T-helper 2 cell treated with Interferon-gamma antibody and Interleukin-4, amounts not matched to agents 5 μg/mL and 100 μg/mL, for 36 hours (primary cell): ENCODE measurements around the gene RTBDN.
"Not testable (repeated sequence)": the region's sequence is repeated elsewhere in the genome, so short reads cannot be mapped to it uniquely, and the experiment has no call there.

Experiments
- DNase-seq: peaks from one replicate; pipeline ENCODE4 v3.0.0; 2021; ENCODE audit warnings: low spot score
- H3K27ac Mint-ChIP-seq: one replicate; pipeline ENCODE4 v1.8.0; 2021; ENCODE audit warnings: mild to moderate bottlenecking, mixed read lengths
- H3K27me3 Mint-ChIP-seq: one replicate; pipeline ENCODE4 v1.8.0; 2021; ENCODE audit warnings: low read depth, mixed read lengths
- H3K36me3 Mint-ChIP-seq: one replicate; pipeline ENCODE4 v1.8.0; 2021; ENCODE audit warnings: low read depth, mixed read lengths
- H3K4me1 Mint-ChIP-seq: one replicate; pipeline ENCODE4 v1.8.0; 2021; ENCODE audit warnings: low read depth, mixed read lengths
- H3K4me3 Mint-ChIP-seq: one replicate; pipeline ENCODE4 v1.8.0; 2022; ENCODE audit warnings: mild to moderate bottlenecking, moderate library complexity, mixed read lengths
- H3K9me3 Mint-ChIP-seq: one replicate; pipeline ENCODE4 v1.8.0; 2021; ENCODE audit warnings: mixed read lengths

RTBDN gene

DNA sequence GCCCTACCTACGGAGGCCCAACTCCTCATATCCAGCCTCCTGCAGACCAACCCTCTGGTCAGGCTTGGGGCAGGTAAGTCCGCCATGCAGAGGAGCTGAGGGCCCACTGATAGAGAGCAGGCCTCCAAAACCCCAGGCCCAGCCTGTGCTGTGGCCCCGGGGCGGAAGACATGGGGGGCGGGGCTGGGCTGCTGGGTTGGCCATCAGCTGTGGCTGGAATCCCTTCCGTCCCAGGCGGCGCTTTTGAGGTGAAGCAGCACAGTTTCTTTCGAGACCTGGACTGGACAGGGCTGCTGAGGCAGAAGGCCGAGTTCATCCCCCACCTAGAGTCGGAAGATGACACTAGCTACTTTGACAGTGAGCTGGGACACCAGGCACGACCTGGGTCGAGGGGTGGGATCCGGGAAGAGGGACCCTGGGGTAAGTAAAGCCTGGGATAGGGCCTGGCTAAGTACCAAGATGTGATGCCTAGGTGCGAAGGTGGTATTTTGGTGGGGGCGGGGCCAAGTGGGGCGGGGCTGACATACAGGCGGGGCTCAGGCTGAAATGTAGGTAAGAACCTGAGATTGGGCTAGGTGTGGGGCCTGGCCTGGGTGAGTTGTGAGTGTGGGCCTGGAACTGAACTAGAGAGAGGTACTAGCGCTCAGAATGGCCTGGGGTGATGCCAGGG is 31.5 kb upstream of the RTBDN start:
- no peaks in the 10 kb centered on the region for H3K9me3 Mint-ChIP-seq
- H3K36me3 Mint-ChIP-seq: no peaks in the 10 kb centered on the region
- no peak overlapping the region for H3K27ac Mint-ChIP-seq
- no peaks in the 10 kb centered on the region for H3K27me3 Mint-ChIP-seq
- H3K4me1 Mint-ChIP-seq: peaks cover 14% of the 10 kb centered on the region
- no peak for DNase-seq
- peak overlapping the region; percentile 16 for H3K4me3 Mint-ChIP-seq

DNA sequence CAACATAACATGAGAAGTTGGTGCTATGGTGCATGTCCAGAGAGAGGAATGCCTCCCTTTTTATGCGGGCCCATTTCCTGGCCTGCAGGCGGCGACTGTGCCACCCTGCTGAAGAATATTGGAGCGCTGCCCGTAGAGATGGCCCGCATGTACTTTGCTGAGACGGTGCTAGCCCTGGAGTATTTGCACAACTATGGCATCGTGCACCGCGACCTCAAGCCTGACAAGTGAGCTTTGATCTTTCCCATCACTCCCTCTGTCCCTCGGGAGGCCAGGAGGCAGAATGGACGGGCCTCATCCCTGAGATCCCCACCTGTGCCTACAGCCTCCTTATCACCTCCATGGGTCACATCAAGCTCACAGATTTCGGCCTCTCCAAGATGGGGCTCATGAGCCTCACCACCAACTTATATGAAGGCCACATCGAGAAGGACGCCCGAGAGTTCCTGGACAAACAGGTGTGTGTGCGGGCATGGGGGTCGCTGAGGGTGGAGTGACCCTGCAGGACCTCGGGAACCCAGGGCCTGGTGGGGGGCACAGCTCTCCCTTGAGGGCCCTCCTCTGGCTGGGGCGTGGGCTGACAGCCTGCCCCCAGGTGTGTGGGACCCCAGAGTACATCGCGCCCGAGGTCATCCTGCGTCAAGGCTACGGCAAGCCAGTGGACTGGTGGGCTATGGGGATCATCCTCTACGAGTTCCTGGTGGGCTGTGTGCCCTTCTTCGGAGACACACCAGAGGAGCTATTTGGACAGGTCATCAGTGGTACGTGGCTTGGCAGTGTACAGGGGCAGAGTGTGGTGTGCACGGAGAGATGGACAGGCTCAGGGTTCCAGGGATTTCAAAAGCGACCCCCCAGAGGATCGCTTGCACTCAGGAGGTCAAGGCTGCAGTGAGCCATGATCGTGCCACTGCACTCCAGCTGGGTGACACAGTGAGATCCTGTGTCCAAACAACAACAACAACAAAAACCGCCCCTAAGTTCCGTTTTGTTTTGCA is 30.6 kb upstream of the RTBDN start:
- Mint-ChIP-seq H3K27ac (no peak overlapping the region), H3K4me3 (no peak overlapping the region), H3K27me3 (no peaks in the 10 kb centered on the region), H3K36me3 (no peaks in the 10 kb centered on the region), H3K9me3 (no peaks in the 10 kb centered on the region), H3K4me1 (peaks cover 14% of the 10 kb centered on the region)
- no peak for DNase-seq

DNA sequence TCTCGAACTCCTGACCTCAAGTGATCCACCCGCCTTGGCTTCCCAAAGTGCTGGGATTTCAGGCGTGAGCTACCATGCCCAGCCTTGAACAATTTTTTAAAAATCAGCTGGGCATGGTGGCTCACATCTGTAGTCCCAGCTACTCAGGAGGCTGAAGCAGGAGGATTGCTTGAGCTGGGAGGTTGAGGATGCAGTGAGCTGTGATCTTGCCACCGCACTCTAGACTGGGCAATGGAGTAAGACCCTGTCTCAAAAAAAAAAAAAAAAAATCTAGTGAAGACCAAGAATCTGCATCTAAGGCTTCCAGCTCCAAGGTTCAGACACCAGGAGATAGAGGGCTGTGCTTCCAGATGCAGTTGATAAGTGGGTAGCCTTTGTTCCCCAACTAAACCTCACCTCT is 29.8 kb upstream of the RTBDN start:
- no peak for DNase-seq
- Mint-ChIP-seq H3K4me3 (no peak overlapping the region), H3K27me3 (no peaks in the 10 kb centered on the region)

DNA sequence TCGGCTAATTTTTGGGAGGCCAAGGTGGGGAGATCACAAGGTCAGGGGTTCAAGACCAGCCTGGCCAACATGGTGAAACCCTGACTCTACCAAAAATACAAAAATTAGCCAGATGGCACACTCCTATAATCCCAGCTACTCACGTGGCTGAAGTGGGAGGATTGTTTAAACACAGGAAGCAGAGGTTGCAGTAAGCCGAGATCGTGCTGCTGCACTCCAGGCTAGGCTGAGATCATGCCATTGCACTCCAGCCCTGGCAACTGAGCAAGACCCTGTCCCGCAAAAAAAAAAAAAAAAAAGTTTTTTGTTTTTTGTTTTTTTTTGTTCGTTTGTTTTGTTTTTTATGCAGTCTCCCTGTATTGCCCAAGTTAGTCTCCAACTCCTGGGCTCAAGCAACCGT is 25.2 kb upstream of the RTBDN start:
- H3K27ac Mint-ChIP-seq: no peak overlapping the region
- no peak for DNase-seq
- no peaks in the 10 kb centered on the region for H3K4me1 Mint-ChIP-seq
- H3K27me3 Mint-ChIP-seq: no peaks in the 10 kb centered on the region
- H3K4me3 Mint-ChIP-seq: no peak overlapping the region
- no peaks in the 10 kb centered on the region for H3K36me3 Mint-ChIP-seq
- H3K9me3 Mint-ChIP-seq: no peaks in the 10 kb centered on the region

More for the DNA sequence above, 29.8 kb upstream of the RTBDN start:
- Mint-ChIP-seq H3K9me3 (no peaks in the 10 kb centered on the region), H3K4me1 (peaks cover 14% of the 10 kb centered on the region), H3K27ac (no peak overlapping the region), H3K36me3 (no peaks in the 10 kb centered on the region)

DNA sequence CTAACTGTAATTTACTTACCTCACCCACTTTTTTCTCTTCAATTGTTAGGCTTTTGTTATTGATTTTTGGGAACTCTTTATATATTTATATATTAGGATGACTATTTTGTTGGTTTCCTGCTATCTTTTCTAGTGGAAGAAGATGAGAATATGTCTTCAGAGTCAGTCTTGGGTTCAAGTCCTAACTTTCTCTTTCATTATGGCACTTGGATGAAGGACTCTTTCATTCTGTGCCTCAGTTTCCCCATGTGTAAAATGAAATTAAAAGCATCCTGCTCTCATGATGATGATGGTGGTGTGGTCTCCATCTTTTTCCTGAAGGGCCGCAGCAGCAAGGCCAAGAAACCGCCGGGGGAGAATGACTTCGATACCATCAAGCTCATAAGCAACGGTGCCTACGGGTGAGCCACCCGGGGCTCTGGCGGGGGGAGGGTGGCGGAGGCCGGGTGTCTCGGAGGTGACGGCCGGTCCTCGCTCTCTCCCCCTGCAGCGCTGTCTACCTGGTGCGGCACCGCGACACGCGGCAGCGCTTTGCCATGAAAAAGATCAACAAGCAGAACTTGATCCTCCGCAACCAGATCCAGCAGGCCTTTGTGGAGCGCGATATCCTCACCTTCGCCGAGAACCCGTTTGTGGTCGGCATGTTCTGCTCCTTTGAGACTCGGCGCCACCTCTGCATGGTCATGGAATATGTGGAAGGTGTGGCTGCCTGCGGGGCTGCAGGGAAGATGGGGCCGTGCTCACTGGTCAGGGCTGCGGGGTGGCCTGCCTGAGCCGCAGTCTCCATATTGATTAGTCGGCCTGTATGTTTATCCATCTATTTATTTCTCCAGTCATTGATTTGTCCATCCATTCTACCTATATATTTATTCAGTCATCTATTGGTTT is 23.9 kb upstream of the RTBDN start:
- no peak for DNase-seq
- H3K9me3 Mint-ChIP-seq: no peaks in the 10 kb centered on the region
- H3K27ac Mint-ChIP-seq: no peak overlapping the region
- H3K4me3 Mint-ChIP-seq: no peak overlapping the region
- H3K4me1 Mint-ChIP-seq: no peaks in the 10 kb centered on the region
- no peaks in the 10 kb centered on the region for H3K27me3 Mint-ChIP-seq
- H3K36me3 Mint-ChIP-seq: no peaks in the 10 kb centered on the region

DNA sequence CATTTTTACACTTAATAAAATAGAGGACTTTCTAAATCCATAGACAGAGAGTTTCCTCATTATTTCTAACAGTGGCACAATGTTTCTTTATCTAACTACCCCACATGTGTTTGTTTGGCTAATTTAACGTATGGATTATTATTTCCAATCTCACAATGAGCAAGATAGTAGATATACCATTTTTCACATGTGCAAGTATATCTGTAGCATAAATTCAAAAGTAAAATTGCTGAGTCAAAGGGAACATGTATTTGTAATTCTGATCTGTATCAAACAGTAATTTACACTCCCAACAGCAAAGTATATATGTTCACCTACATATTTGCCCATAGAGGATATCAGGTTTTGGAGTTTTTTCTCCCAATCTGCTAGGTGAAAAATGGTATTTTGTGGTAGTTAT is 22.3 kb upstream of the RTBDN start:
- Mint-ChIP-seq H3K27me3 (no peaks in the 10 kb centered on the region), H3K4me3 (no peak overlapping the region), H3K27ac (no peak overlapping the region), H3K9me3 (no peaks in the 10 kb centered on the region), H3K4me1 (no peaks in the 10 kb centered on the region), H3K36me3 (no peaks in the 10 kb centered on the region)
- no peak for DNase-seq

DNA sequence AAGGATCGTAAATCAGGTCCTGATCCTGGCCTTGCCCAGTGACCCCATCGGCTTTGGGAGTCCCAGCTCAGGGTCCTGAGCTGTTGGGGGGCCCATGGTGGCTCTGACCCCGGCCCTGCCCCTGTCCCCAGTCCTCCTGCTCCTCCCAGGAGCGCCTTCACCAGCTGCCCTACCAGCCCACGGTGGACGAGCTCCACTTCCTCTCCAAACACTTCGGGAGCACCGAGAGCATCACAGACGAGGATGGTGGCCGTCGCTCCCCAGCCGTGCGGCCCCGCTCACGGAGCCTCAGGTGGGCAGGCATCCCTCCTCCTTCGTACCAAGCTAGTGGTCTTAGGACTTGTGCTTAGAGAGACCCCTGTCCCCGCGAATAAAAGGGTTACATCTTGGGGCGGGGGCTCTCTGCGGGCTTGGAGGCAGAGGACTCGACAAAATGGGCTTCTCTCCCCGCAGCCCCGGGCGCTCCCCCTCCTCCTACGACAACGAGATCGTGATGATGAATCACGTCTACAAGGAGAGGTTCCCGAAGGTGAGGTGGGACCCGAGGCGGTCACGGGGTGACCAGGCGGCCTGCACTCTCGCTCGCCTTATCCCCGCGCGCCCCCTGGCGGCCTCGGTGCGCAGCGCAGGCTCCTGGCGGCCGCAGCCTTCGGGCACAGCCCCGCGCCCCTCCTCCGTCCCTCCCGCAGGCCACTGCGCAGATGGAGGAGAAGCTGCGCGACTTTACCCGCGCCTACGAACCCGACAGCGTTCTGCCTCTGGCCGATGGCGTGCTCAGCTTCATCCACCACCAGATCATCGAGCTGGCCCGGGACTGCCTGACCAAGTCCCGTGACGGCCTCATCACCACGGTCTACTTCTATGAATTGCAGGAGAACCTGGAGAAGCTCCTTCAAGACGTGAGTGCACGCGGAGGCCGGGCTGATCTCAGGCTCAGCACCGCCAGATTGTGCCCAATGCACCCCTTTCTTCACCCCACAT is 13.1 kb upstream of the RTBDN start:
- no peaks in the 10 kb centered on the region for H3K36me3 Mint-ChIP-seq
- H3K4me3 Mint-ChIP-seq: peak overlapping the region; percentile 67
- peaks cover 6% of the 10 kb centered on the region for H3K27me3 Mint-ChIP-seq
- no peaks in the 10 kb centered on the region for H3K4me1 Mint-ChIP-seq
- no peaks in the 10 kb centered on the region for H3K9me3 Mint-ChIP-seq
- peak; percentile 90 for DNase-seq
- H3K27ac Mint-ChIP-seq: no peak overlapping the region

DNA sequence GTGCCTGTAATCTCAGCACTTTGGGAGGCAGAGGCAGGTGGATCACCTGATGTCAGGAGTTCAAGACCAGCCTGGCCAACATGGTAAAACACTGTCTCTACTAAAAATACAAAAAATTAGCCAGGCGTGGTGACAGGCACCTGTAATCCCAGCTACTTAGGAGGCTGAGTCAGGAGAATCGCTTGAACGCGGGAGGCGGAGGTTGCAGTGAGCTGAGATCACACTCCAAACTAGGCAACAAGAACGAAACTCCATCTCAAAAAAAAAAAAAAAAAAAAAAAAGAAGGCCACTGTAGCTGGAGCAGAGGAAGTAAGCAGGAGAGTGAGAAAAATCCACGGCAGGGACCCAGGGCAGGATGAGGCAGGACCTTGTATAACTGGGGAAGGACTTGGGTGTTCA is 12.2 kb upstream of the RTBDN start:
- DNase-seq, H3K9me3 Mint-ChIP-seq, H3K4me1 Mint-ChIP-seq, H3K36me3 Mint-ChIP-seq, H3K27me3 Mint-ChIP-seq, H3K27ac Mint-ChIP-seq, H3K4me3 Mint-ChIP-seq: not testable (repeated sequence)

DNA sequence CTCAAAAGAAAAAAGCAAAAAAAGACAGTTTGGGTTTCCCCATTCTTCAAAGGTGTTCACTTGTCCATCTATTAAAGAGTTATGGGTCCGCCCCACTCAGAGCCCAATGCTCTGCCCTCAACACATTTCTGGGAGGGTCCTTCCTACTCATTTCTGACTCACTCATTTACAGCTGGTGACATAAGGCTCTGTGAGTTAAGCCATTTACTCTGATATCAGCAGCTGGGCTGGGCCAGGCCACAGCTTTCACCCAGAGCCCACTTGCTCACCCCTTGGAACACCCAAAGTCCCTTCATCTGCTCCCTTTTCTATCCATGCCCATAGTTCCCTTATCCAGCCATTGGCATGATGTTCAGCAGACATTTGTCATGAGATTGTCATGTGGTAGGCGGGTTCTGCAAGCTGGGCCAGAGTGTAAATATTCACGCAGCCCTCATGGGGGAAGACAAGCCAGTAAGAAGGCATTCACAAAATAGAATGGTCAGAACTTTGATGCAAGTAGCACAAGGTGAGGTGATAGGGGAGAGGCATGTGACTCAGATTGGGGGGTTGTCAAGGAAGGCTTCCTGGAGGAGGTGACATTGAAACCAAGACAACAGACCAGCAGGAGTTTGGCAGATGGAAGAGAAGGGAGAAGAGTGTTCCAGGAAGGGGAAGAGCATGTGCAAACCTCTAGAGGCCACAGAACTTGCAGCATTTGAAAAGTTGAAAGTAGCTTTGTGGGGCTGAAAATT is 9.8 kb upstream of the RTBDN start:
- Mint-ChIP-seq H3K27me3 (peaks cover 33% of the 10 kb centered on the region), H3K27ac (no peak overlapping the region), H3K9me3 (no peaks in the 10 kb centered on the region), H3K36me3 (no peaks in the 10 kb centered on the region), H3K4me1 (peaks cover 18% of the 10 kb centered on the region), H3K4me3 (no peak overlapping the region)
- DNase-seq: no peak

DNA sequence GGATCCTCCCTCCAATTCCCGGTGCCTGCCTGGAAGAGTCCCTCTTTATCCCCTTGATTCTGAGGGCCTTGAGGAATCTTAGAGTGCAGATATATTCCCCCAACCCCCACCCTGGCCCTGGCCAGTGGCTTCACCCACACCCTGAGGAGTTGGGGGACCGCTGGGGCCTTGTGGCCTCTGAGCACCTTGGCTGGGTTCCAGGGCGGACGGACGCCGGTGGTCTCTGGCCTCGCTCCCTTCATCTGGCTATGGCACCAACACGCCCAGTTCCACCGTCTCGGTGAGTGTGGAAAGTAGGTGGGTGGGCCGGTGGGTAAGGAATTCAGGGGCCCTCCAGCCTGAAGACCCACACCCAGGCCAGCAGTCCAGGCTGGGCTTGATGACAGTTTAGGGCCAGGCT is 8.9 kb upstream of the RTBDN start:
- Mint-ChIP-seq H3K27ac (no peak overlapping the region), H3K4me1 (peaks cover 23% of the 10 kb centered on the region), H3K4me3 (no peak overlapping the region), H3K9me3 (no peaks in the 10 kb centered on the region), H3K36me3 (no peaks in the 10 kb centered on the region), H3K27me3 (peaks cover 39% of the 10 kb centered on the region)
- DNase-seq: no peak

DNA sequence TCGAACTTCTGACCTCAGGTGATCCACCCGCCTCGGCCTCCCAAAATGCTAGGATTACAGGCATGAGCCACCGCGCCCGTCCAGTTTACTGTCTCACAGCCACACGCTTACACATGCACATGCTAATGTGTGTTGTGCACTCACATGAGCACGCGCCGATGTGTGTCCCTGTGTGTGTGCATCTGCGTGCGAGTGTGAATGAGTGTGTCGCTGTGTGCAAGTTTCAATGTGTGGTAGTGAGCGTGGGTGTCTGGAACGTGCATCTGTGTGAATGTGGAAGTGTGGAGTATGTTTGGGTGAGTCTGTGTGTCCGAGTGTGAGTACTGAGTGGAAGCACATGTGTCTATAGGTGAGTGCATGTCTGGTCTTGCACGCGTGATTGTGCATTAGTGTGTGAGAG is 8.1 kb upstream of the RTBDN start:
- Mint-ChIP-seq H3K27me3 (peaks cover 44% of the 10 kb centered on the region), H3K27ac (no peak overlapping the region)

DNA sequence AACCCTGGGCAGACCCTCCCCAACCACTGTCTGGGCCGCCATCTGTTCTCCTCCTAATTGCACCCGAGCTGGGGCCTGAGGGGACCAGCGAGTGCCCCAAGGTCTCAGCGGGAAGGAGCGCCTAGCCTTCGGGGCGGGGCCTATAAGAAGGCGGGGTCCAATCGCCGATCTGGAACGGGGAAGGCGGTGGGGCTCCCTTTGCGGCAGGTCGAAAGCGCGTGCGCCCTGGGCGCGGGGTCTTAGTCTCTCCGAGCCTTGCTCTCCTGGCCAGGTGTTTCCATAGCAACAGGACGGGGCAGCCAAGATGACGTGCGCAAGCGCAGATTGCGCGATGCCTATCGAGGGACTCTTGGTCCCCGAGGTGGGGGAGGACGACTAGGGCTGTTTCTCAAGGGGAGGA is 6.7 kb upstream of the RTBDN start:
- peak; percentile 26 for DNase-seq
- peaks cover 24% of the 10 kb centered on the region for H3K4me1 Mint-ChIP-seq
- no peak overlapping the region for H3K27ac Mint-ChIP-seq
- H3K27me3 Mint-ChIP-seq: peaks cover 57% of the 10 kb centered on the region
- no peaks in the 10 kb centered on the region for H3K36me3 Mint-ChIP-seq
- peak overlapping the region; percentile 58 for H3K4me3 Mint-ChIP-seq
- no peaks in the 10 kb centered on the region for H3K9me3 Mint-ChIP-seq

More for the DNA sequence above, 8.1 kb upstream of the RTBDN start:
- Mint-ChIP-seq H3K4me3 (no peak overlapping the region), H3K4me1 (peaks cover 23% of the 10 kb centered on the region), H3K9me3 (no peaks in the 10 kb centered on the region), H3K36me3 (no peaks in the 10 kb centered on the region)
- no peak for DNase-seq
